ENCODE measurements around the gene BATF3.

Gene BATF3

GRCh38 chr1:212669600-212669999, 30.0 kb downstream of the BATF3 start:
- no peak for DNase-seq (ENCODE audit: low read depth)
- H3K4me3 ChIP-seq (ENCODE audit: control insufficient read depth, low read depth, low read length), result no peak overlapping the region
- TF ChIP-seq CTCF (conservative IDR thresholded peaks at IDR 0.05; ENCODE audit: control insufficient read depth, insufficient read depth, low read depth, low read length), result no peak

- DNase-seq (ENCODE audit: low read depth), result peak; percentile 31
- H3K4me3 ChIP-seq (ENCODE audit: control insufficient read depth, low read depth, low read length), result no peak overlapping the region
- peak; percentile 19 for TF ChIP-seq CTCF (conservative IDR thresholded peaks at IDR 0.05; ENCODE audit: control insufficient read depth, insufficient read depth, low read depth, low read length)
These were observed 30.5 kb downstream of the BATF3 start for GRCh38 chr1:212669102-212669501.

- no peak for TF ChIP-seq CTCF (conservative IDR thresholded peaks at IDR 0.05; ENCODE audit: control insufficient read depth, insufficient read depth, low read depth, low read length)
- H3K4me3 ChIP-seq (ENCODE audit: control insufficient read depth, low read depth, low read length), result no peak overlapping the region
- DNase-seq (ENCODE audit: low read depth), result no peak
These were observed 31.2 kb downstream of the BATF3 start for GRCh38 chr1:212668477-212668876.

- TF ChIP-seq CTCF (conservative IDR thresholded peaks at IDR 0.05; ENCODE audit: control insufficient read depth, insufficient read depth, low read depth, low read length), result no peak
- H3K4me3 ChIP-seq (ENCODE audit: control insufficient read depth, low read depth, low read length), result peak overlapping the region; percentile 22
- peak; percentile 97 for DNase-seq (ENCODE audit: low read depth)
These were observed 32.2 kb downstream of the BATF3 start for GRCh38 chr1:212667223-212668139.

- no peak for TF ChIP-seq CTCF (conservative IDR thresholded peaks at IDR 0.05; ENCODE audit: control insufficient read depth, insufficient read depth, low read depth, low read length)
- H3K4me3 ChIP-seq (ENCODE audit: control insufficient read depth, low read depth, low read length), result no peak overlapping the region
- DNase-seq (ENCODE audit: low read depth), result no peak
These were observed 33.4 kb downstream of the BATF3 start for GRCh38 chr1:212666116-212666775.

GRCh38 chr1:212665241-212666115, 34.2 kb downstream of the BATF3 start:
- DNase-seq (ENCODE audit: low read depth), result peak; percentile 62
- peak overlapping the region; percentile 55 for H3K4me3 ChIP-seq (ENCODE audit: control insufficient read depth, low read depth, low read length)
- TF ChIP-seq CTCF (conservative IDR thresholded peaks at IDR 0.05; ENCODE audit: control insufficient read depth, insufficient read depth, low read depth, low read length), result peak; percentile 62
